ENCODE data around the gene ARHGEF4. TPM values are rescaled to one million over a fixed set of nuclear protein-coding genes. Genes with fewer than 3 reads are reported as not detected.

ARHGEF4 gene
- total and polyA plus RNA-seq, 10 of the 15 experiments (the other 5 are each of a cell fraction or from before 2014, with no cell fraction given): 0.02 to 0.24 (median 0.16) TPM; not detected in 6

DNA sequence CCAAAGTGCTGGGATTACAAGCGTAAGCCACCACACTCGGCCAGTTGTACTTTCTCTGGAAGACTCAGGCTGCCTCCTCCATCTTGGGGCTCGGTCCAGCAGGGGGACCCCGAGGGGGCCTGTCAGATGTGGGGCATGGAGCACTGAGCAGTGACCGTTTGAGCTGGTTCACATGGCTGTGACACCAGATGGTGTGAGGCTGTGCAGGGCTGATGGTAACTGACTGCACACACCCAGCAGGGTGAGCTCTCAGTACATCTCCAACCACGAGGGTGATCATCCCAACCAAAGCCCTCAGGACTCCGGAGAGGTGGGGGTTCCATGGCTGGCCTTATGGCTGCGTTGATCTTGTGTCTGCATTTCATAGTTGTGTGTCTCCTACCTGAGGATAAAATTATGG is 193.1 kb downstream of the ARHGEF4 start:
- in situ Hi-C loops (cut with MboI): no loop called here
- Histone ChIP-seq H3K9me3 (replicated peaks; ENCODE audit: control insufficient read depth, insufficient read depth, low read length) (no peaks in the 10 kb centered on the region; the same call in 2 of the 3 replicates), H3K4me1 (ENCODE audit: control insufficient read depth, insufficient read depth, low read length) (no peaks in the 10 kb centered on the region), H4K20me1 (ENCODE audit: control insufficient read depth, insufficient read depth) (0 out of 2 replicates have a peak, but pooled peaks cover 3% of the 10 kb centered on the region), H3K27me3 (replicated peaks in 1 of 2; ENCODE audit: control insufficient read depth in 2 of 2, insufficient read depth in 2 of 2, low read length in 1 of 2) (no peaks in the 10 kb centered on the region; a peak in 2 of 4 replicates), H3K4me2 (ENCODE audit: control insufficient read depth, insufficient read depth) (no peak overlapping the region), H3K79me2 (ENCODE audit: control insufficient read depth, insufficient read depth, low read length) (no peaks in the 10 kb centered on the region), H3K27ac (ENCODE audit: control insufficient read depth, insufficient read depth) (no peak overlapping the region), H2AFZ (ENCODE audit: control insufficient read depth, low read depth, low read length) (no peak overlapping the region), H3K9ac (ENCODE audit: control insufficient read depth, insufficient read depth, low read length) (no peak overlapping the region), H3K4me3 (no peak overlapping the region), H3K36me3 (ENCODE audit: control insufficient read depth in 2 of 2, insufficient read depth in 2 of 2, low read length in 1 of 2) (no peaks in the 10 kb centered on the region)
- ChIA-PET POLR2A (no interaction called here), CTCF (no interaction called here), RAD21 (ENCODE audit: unreplicated experiment) (no interaction called here), SMC1A (ENCODE audit: uncharacterized antibody, unreplicated experiment) (no interaction called here)
- DNase-seq (ENCODE audit: low read depth, low spot score) (no peak), FAIRE-seq (no peak), ATAC-seq (no peak)
- TF ChIP-seq RB1 (IDR thresholded peaks at IDR 0.05; ENCODE audit: borderline replicate concordance) (no peak), ASH2L (IDR thresholded peaks at IDR 0.05; ENCODE audit: borderline replicate concordance, low read depth) (no peak), SMC3 (IDR thresholded peaks at IDR 0.05; ENCODE audit: borderline replicate concordance, low read length) (no peak), FOXK2 (IDR thresholded peaks at IDR 0.05) (no peak), HDAC6 (IDR thresholded peaks at IDR 0.05; ENCODE audit: unreplicated experiment) (no peak), RELA (IDR thresholded peaks at IDR 0.05; ENCODE audit: borderline replicate concordance, partially characterized antibody) (no peak), ESRRA (IDR thresholded peaks at IDR 0.05; ENCODE audit: low read length) (no peak), SMAD5 (IDR thresholded peaks at IDR 0.05; ENCODE audit: low read depth) (no peak)
- TF ChIP-seq, protein P1, sequence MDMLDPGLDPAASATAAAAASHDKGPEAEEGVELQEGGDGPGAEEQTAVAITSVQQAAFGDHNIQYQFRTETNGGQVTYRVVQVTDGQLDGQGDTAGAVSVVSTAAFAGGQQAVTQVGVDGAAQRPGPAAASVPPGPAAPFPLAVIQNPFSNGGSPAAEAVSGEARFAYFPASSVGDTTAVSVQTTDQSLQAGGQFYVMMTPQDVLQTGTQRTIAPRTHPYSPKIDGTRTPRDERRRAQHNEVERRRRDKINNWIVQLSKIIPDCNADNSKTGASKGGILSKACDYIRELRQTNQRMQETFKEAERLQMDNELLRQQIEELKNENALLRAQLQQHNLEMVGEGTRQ (IDR thresholded peaks at IDR 0.05; ENCODE audit: borderline replicate concordance, low read depth, low read length): no peak
- intact Hi-C loops (cut with micrococcal nuclease; ENCODE audit: unreplicated experiment): no loop called here
- 21% methylated on average over 8 of the region's 8 CpGs for WGBS (ENCODE audit: insufficient coverage, insufficient replicate concordance, low lambda C conversion rate, missing lambda C conversion rate)
- BruUV-seq (replicated peaks): no TSS peak
